ENCODE measurements around the gene ECI2. TPM values are rescaled to one million over a fixed set of nuclear protein-coding genes. Genes with fewer than 3 reads are reported as not detected.
A peak's percentile ranks its signal among the peaks of the same experiment; 100 is the strongest.

ECI2 gene
- total and polyA plus RNA-seq, 2 of the 13 experiments (the other 11 are each of a cell fraction or from before 2014, with no cell fraction given), result 78.5 to 228 TPM

DNA sequence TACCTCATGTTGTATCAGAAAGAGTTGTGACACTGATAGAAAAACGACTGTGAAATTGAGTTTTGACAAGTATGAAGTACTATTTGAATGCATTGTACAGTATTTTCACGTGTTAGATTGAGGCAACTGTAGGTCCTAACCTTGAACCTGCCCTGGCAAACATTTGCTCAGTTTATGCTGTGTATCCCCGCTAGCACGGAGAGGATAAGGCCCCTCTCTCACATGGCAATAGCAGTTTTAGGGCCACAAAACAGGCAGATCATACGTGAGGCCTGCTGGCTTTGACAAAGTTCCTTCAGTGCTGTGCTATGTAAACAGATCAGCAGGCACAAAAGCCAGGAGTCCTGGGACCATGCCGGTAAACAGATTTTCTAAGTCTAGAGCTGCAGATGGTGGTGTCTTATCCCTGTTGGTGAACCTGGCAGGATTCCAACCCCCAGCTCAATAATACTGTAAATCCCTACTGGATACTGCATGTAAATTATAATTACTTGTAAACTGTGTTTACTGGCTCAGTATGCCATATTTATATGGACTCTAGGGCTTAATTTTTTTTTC is 32.6 kb downstream of the ECI2 start (continued):
- TF ChIP-seq, protein P1, sequence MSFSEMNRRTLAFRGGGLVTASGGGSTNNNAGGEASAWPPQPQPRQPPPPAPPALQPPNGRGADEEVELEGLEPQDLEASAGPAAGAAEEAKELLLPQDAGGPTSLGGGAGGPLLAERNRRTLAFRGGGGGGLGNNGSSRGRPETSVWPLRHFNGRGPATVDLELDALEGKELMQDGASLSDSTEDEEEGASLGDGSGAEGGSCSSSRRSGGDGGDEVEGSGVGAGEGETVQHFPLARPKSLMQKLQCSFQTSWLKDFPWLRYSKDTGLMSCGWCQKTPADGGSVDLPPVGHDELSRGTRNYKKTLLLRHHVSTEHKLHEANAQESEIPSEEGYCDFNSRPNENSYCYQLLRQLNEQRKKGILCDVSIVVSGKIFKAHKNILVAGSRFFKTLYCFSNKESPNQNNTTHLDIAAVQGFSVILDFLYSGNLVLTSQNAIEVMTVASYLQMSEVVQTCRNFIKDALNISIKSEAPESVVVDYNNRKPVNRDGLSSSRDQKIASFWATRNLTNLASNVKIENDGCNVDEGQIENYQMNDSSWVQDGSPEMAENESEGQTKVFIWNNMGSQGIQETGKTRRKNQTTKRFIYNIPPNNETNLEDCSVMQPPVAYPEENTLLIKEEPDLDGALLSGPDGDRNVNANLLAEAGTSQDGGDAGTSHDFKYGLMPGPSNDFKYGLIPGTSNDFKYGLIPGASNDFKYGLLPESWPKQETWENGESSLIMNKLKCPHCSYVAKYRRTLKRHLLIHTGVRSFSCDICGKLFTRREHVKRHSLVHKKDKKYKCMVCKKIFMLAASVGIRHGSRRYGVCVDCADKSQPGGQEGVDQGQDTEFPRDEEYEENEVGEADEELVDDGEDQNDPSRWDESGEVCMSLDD (CRISPR knock-in tag; IDR thresholded peaks at IDR 0.05; ENCODE audit: borderline replicate concordance), result peak; percentile 62; the same call in 1 of the 2 replicates
- TF ChIP-seq KDM3A (CRISPR knock-in tag; IDR thresholded peaks at IDR 0.05; ENCODE audit: low read depth) (peak; percentile 91; the same call in 1 of the 2 replicates), KLF6 (CRISPR knock-in tag; IDR thresholded peaks at IDR 0.05) (peak; percentile 53; the same call in 1 of the 2 replicates), PRPF4 (IDR thresholded peaks at IDR 0.05; ENCODE audit: low read depth, low read length, poor library complexity, severe bottlenecking) (no peak), GABPA (IDR thresholded peaks at IDR 0.05; ENCODE audit: low read depth, low read length) (no peak), GABPA (CRISPR knock-in tag; IDR thresholded peaks at IDR 0.05; ENCODE audit: low read depth) (peak; percentile 67), SIX4 (CRISPR knock-in tag; IDR thresholded peaks at IDR 0.05) (peak; percentile 65; the same call in 1 of the 2 replicates), HDAC6 (IDR thresholded peaks at IDR 0.05; ENCODE audit: low read depth, low read length) (no peak), ZZZ3 (CRISPR knock-in tag; IDR thresholded peaks at IDR 0.05; ENCODE audit: borderline replicate concordance) (peak; percentile 42; the same call in 1 of the 2 replicates), PITX1 (CRISPR knock-in tag; IDR thresholded peaks at IDR 0.05) (peak; percentile 96), MEF2D (CRISPR knock-in tag; IDR thresholded peaks at IDR 0.05) (peak; percentile 96)
- TF ChIP-seq, protein P2, sequence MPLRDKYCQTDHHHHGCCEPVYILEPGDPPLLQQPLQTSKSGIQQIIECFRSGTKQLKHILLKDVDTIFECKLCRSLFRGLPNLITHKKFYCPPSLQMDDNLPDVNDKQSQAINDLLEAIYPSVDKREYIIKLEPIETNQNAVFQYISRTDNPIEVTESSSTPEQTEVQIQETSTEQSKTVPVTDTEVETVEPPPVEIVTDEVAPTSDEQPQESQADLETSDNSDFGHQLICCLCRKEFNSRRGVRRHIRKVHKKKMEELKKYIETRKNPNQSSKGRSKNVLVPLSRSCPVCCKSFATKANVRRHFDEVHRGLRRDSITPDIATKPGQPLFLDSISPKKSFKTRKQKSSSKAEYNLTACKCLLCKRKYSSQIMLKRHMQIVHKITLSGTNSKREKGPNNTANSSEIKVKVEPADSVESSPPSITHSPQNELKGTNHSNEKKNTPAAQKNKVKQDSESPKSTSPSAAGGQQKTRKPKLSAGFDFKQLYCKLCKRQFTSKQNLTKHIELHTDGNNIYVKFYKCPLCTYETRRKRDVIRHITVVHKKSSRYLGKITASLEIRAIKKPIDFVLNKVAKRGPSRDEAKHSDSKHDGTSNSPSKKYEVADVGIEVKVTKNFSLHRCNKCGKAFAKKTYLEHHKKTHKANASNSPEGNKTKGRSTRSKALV (CRISPR knock-in tag; IDR thresholded peaks at IDR 0.05), result no peak
- TF ChIP-seq, protein P3, sequence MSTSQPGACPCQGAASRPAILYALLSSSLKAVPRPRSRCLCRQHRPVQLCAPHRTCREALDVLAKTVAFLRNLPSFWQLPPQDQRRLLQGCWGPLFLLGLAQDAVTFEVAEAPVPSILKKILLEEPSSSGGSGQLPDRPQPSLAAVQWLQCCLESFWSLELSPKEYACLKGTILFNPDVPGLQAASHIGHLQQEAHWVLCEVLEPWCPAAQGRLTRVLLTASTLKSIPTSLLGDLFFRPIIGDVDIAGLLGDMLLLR (CRISPR knock-in tag; IDR thresholded peaks at IDR 0.05), result 0 out of 2 replicates have a peak, but pooled peaks have one; percentile 36
- TF ChIP-seq, protein P4, sequence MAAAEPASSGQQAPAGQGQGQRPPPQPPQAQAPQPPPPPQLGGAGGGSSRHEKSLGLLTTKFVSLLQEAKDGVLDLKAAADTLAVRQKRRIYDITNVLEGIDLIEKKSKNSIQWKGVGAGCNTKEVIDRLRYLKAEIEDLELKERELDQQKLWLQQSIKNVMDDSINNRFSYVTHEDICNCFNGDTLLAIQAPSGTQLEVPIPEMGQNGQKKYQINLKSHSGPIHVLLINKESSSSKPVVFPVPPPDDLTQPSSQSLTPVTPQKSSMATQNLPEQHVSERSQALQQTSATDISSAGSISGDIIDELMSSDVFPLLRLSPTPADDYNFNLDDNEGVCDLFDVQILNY (CRISPR knock-in tag; conservative IDR thresholded peaks at IDR 0.05), result no peak
- TF ChIP-seq, protein P5, sequence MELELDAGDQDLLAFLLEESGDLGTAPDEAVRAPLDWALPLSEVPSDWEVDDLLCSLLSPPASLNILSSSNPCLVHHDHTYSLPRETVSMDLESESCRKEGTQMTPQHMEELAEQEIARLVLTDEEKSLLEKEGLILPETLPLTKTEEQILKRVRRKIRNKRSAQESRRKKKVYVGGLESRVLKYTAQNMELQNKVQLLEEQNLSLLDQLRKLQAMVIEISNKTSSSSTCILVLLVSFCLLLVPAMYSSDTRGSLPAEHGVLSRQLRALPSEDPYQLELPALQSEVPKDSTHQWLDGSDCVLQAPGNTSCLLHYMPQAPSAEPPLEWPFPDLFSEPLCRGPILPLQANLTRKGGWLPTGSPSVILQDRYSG (CRISPR knock-in tag; IDR thresholded peaks at IDR 0.05), result no peak
- TF ChIP-seq, protein P6, sequence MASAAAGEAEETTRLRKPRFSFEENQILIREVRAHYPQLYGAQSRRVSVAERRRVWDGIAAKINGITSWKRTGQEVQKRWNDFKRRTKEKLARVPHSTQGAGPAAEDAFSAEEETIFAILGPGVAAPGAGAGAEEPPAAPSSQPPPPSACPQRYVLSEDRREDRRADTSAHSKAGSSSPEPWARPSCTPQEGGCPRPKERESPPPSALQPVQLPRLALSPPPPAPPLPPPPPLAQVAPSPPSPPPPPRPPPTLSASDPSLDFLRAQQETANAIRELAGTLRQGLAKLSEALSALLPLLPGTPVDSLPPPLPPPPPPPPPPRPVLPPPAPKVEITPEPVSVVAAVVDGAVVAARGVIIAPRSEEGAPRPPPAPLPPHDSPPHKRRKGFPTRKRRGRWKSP (CRISPR knock-in tag; IDR thresholded peaks at IDR 0.05), result peak; percentile 59; the same call in 1 of the 2 replicates
- TF ChIP-seq, protein P7, sequence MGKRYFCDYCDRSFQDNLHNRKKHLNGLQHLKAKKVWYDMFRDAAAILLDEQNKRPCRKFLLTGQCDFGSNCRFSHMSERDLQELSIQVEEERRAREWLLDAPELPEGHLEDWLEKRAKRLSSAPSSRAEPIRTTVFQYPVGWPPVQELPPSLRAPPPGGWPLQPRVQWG (CRISPR knock-in tag; IDR thresholded peaks at IDR 0.05; ENCODE audit: borderline replicate concordance, low read depth), result no peak
- TF ChIP-seq, protein P8, sequence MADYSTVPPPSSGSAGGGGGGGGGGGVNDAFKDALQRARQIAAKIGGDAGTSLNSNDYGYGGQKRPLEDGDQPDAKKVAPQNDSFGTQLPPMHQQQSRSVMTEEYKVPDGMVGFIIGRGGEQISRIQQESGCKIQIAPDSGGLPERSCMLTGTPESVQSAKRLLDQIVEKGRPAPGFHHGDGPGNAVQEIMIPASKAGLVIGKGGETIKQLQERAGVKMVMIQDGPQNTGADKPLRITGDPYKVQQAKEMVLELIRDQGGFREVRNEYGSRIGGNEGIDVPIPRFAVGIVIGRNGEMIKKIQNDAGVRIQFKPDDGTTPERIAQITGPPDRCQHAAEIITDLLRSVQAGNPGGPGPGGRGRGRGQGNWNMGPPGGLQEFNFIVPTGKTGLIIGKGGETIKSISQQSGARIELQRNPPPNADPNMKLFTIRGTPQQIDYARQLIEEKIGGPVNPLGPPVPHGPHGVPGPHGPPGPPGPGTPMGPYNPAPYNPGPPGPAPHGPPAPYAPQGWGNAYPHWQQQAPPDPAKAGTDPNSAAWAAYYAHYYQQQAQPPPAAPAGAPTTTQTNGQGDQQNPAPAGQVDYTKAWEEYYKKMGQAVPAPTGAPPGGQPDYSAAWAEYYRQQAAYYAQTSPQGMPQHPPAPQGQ (CRISPR knock-in tag; IDR thresholded peaks at IDR 0.05; ENCODE audit: borderline replicate concordance), result peak; percentile 68; the same call in 1 of the 2 replicates

Data from HepG2 (cell line).